Measurements from ENCODE around the gene SH3D19. TPM values are rescaled to one million over a fixed set of nuclear protein-coding genes. Genes with fewer than 3 reads are reported as not detected.

Gene SH3D19
- total and polyA plus RNA-seq, 2 of the 4 experiments (the other 2 are of a cell fraction): 14.4 to 27.2 TPM

GRCh38 chr4:151238477-151238876, 86.9 kb downstream of the SH3D19 start:
- POLR2A ChIA-PET (ENCODE audit: unreplicated experiment): no interaction called here
- H3K56ac ChIP-seq (ENCODE audit: extremely low read depth, insufficient read depth, low read length): no peak overlapping the region
- no peaks in the 10 kb centered on the region for H3K27me3 ChIP-seq (ENCODE audit: control insufficient read depth, insufficient read depth, low read length)
- dilution Hi-C loops (cut with HindIII; ENCODE audit: low sequenced_read_pairs, unreplicated experiment) (no loop called here), in situ Hi-C loops (cut with MboI; ENCODE audit: low sequenced_read_pairs) (no loop called here), intact Hi-C loops (cut with micrococcal nuclease) (loop anchor here (5.0 kb wide), 1 partner anchor 364 kb away; no protein-coding TSS in a partner anchor)
- no peak overlapping the region for H3K9ac ChIP-seq (ENCODE audit: low read depth, low read length)
- no CpG with 5 or more reads among the region's 3 CpGs for WGBS, 2 experiments (ENCODE audit: extremely low coverage in 2 of 2, insufficient read length in 1 of 2)
- H4K20me1 ChIP-seq (ENCODE audit: insufficient read depth, low read length): no peaks in the 10 kb centered on the region
- no peaks in the 10 kb centered on the region for H3K36me3 ChIP-seq (ENCODE audit: control insufficient read depth, insufficient read depth, low read length)
- no peaks in the 10 kb centered on the region for H3K4me1 ChIP-seq (ENCODE audit: control insufficient read depth, insufficient read depth, low read length)
- H3K4ac ChIP-seq (ENCODE audit: low read depth, low read length): no peak overlapping the region
- no peak overlapping the region for H3K27ac ChIP-seq (ENCODE audit: insufficient read depth, low read length)
- no peaks in the 10 kb centered on the region for H3K79me1 ChIP-seq (ENCODE audit: low read depth in 1 of 2, low read length in 2 of 2)
- BruUV-seq (replicated peaks): no TSS peak
- no peak overlapping the region for H2AFZ ChIP-seq (replicated peaks; ENCODE audit: low read length, poor library complexity)
- TF ChIP-seq FOS (IDR thresholded peaks at IDR 0.05; ENCODE audit: low read depth, low read length) (no peak), MAFK (IDR thresholded peaks at IDR 0.05; ENCODE audit: low read depth, low read length) (no peak)
- H2BK15ac ChIP-seq (ENCODE audit: low read depth, low read length): no peak overlapping the region
- H3K4me2 ChIP-seq (ENCODE audit: low read depth, low read length): no peak overlapping the region
- no peak overlapping the region for H2BK20ac ChIP-seq (ENCODE audit: low read depth, low read length)
- H2AK9ac ChIP-seq (replicated peaks; ENCODE audit: low read depth, low read length, poor library complexity): no peak overlapping the region
- no peak overlapping the region for H4K91ac ChIP-seq (ENCODE audit: insufficient read depth, low read depth, low read length)
- H3K9me1 ChIP-seq (ENCODE audit: insufficient read depth, low read length): no peaks in the 10 kb centered on the region
- CTCF ChIA-PET: no interaction called here
- no peak overlapping the region for H2BK120ac ChIP-seq (ENCODE audit: low read depth, low read length)
- H4K5ac ChIP-seq (ENCODE audit: low read depth, low read length): no peak overlapping the region
- no peak overlapping the region for H3K23ac ChIP-seq (ENCODE audit: low read depth, low read length)
- no peak overlapping the region for H3K4me3 ChIP-seq (ENCODE audit: insufficient read depth, low read depth, low read length)
- H4K8ac ChIP-seq (ENCODE audit: low read depth in 2 of 2, low read length in 2 of 2): no peak overlapping the region
- H2BK5ac ChIP-seq (ENCODE audit: low read depth, low read length, poor library complexity, severe bottlenecking): no peak overlapping the region
- ATAC-seq (ENCODE audit: low read depth) (peak; percentile 61; the same call in 1 of the 2 replicates), DNase-seq (peak; percentile 6)
- H3K9me3 ChIP-seq (ENCODE audit: control insufficient read depth, insufficient read depth, low read length): no peaks in the 10 kb centered on the region
- H3K18ac ChIP-seq (ENCODE audit: low read depth, low read length): no peak overlapping the region
- H3K14ac ChIP-seq (replicated peaks; ENCODE audit: low read depth, low read length): no peak overlapping the region
- no peak overlapping the region for H2AK5ac ChIP-seq (ENCODE audit: low read depth, low read length)
